K562 (cell line): ENCODE measurements around the gene STOX1. TPM values are rescaled to one million over a fixed set of nuclear protein-coding genes. Genes with fewer than 3 reads are reported as not detected.

Source experiments
- BHLHE40 ChIP-seq: IDR thresholded peaks from 2 replicates; pipeline ENCODE4 v1.6.1; 2011; ENCODE audit warnings: low read length, improper control_type of control experiment
- CBX1 ChIP-seq: sonication (generic); IDR thresholded peaks from 2 replicates; pipeline ENCODE4 v1.6.1; 2016; ENCODE audit warnings: antibody characterized with exemption, low read depth, mild to moderate bottlenecking
- CC2D1A ChIP-seq: fragments of 450-650 bp; IDR thresholded peaks from 2 replicates; pipeline ENCODE4 v1.6.1; 2017; ENCODE audit warnings: mild to moderate bottlenecking
- DPF2 ChIP-seq: fragments of 450-650 bp; IDR thresholded peaks from 2 replicates; pipeline ENCODE4 v1.6.1; 2016
- GATAD2A ChIP-seq: fragments of 450-650 bp; IDR thresholded peaks from 2 replicates; pipeline ENCODE4 v1.6.1; 2017
- HLTF ChIP-seq: fragments of 450-650 bp; IDR thresholded peaks from 2 replicates; pipeline ENCODE4 v1.6.1; 2016
- MEF2D ChIP-seq: conservative IDR thresholded peaks from 2 replicates; pipeline ENCODE4 v1.6.1; 2016; ENCODE audit warnings: low read depth, missing genetic modification characterization, missing compliant biosample characterization
- MLX ChIP-seq, 2 experiments: fragments of 450-650 bp in 1 of 2; sonication (generic) in 1 of 2; formaldehyde crosslinking; conservative IDR thresholded peaks; 2 replicates each; pipeline versions ENCODE4 v1.4.0 to v1.8.1; 2020 to 2022; ENCODE audit warnings: mild to moderate bottlenecking in 1 of 2, missing genetic modification reagents in 1 of 2
- POU5F1 ChIP-seq: fragments of 150-350 bp; IDR thresholded peaks from 2 replicates; pipeline ENCODE4 v1.6.1; 2014; ENCODE audit warnings: borderline replicate concordance, low read length, low read depth, mild to moderate bottlenecking; ENCODE audit not compliant: partially characterized antibody
- REST ChIP-seq, 2 experiments: fragments of 450-650 bp; formaldehyde crosslinking in 1 of 2; IDR thresholded peaks; 2 replicates each; pipeline versions ENCODE4 v1.4.0 to v1.6.1; 2014 to 2020; ENCODE audit warnings: mild to moderate bottlenecking in 2 of 2, borderline replicate concordance in 1 of 2, low read depth in 1 of 2
- SOX6 ChIP-seq: fragments of 450-650 bp; IDR thresholded peaks from 2 replicates; pipeline ENCODE4 v1.6.1; 2014; ENCODE audit warnings: mild to moderate bottlenecking
- TAF9B ChIP-seq: fragments of 450-650 bp; IDR thresholded peaks from 2 replicates; pipeline ENCODE4 v1.6.1; 2018; ENCODE audit warnings: mild to moderate bottlenecking; ENCODE audit not compliant: partially characterized antibody
- TBL1XR1 ChIP-seq, 2 experiments: IDR thresholded peaks; 2 replicates each; pipeline ENCODE4 v1.6.1; 2012; ENCODE audit warnings: improper control_type of control experiment in 2 of 2, low read length in 2 of 2, mild to moderate bottlenecking in 1 of 2
- TOE1 ChIP-seq, 2 experiments: fragments of 450-650 bp in 1 of 2; sonication (generic) in 1 of 2; formaldehyde crosslinking in 1 of 2; IDR thresholded peaks; 2 replicates each; pipeline versions ENCODE4 v1.7.1 to v1.8.0; 2016 to 2022; ENCODE audit warnings: borderline replicate concordance in 2 of 2, mild to moderate bottlenecking in 2 of 2, antibody characterized with exemption in 1 of 2, inconsistent platforms in 1 of 2, low read depth in 1 of 2, missing genetic modification reagents in 1 of 2, moderate library complexity in 1 of 2
- ZNF134 ChIP-seq: fragments of 250-450 bp; sonication (Bioruptor Pico); conservative IDR thresholded peaks from 2 replicates; pipeline ENCODE4 v1.4.0; 2020
- ZNF830 ChIP-seq: fragments of 250-450 bp; sonication (Bioruptor Pico); IDR thresholded peaks from 2 replicates; pipeline ENCODE4 v1.5.0; 2021; ENCODE audit warnings: mild to moderate bottlenecking
- polyA plus RNA-seq, 8 experiments: library from polyadenylated mRNA; depleted of rRNA in 4 of 8; stranded (reverse) in 5 of 8; unstranded in 3 of 8; fragments of >200 nt; fragmentation: Nextera tagmentation in 2 of 8; fragmentation: Illumina TruSeq in 1 of 8; extraction: Ambion mirVana in 2 of 8; extraction: Trizol in 1 of 8; gene quantifications; 2 replicates each; pipeline versions ENCODE4 v1.2.1 to v1.2.3, GENCODE V29; 2011 to 2014; ENCODE audit warnings: inconsistent platforms in 1 of 8, missing spikeins in 1 of 8
- total RNA-seq, 7 experiments: library from RNA; depleted of rRNA in 6 of 7; stranded (reverse); fragments of >200 nt in 6 of 7; fragmentation: Illumina TruSeq in 2 of 7; extraction: Trizol in 2 of 7; gene quantifications; 2 replicates each; pipeline versions ENCODE4 v1.2.1 to v1.2.3, GENCODE V29; 2011 to 2021; ENCODE audit warnings: low replicate concordance in 1 of 7

The STOX1 gene
- total and polyA plus RNA-seq, 9 of the 15 experiments (the other 6 are each of a cell fraction or from before 2014, with no cell fraction given), result 0.09 to 0.87 (median 0.29) TPM

- TF ChIP-seq DPF2 (peak; percentile 17; the same call in 1 of the 2 replicates), GATAD2A (peak; percentile 94), TOE1 (IDR thresholded peaks at IDR 0.05; ENCODE audit: borderline replicate concordance) (0 out of 2 replicates have a peak, but pooled peaks have one; percentile 26), TOE1 (CRISPR knock-in tag; IDR thresholded peaks at IDR 0.05; ENCODE audit: borderline replicate concordance, low read depth) (no peak), ZNF134 (CRISPR knock-in tag) (no peak), BHLHE40 (peak; percentile 34; the same call in 1 of the 2 replicates), HLTF (0 out of 2 replicates have a peak, but pooled peaks have one; percentile 19), CBX1 (peak; percentile 97), TBL1XR1 (IDR thresholded peaks at IDR 0.05; ENCODE audit: low read length in 2 of 2) (0 out of 4 replicates have a peak, but pooled peaks of 1 of the 2 experiments have one; percentile 3), SOX6 (peak; percentile 15; the same call in 1 of the 2 replicates), MEF2D (tag) (no peak; the same call in 1 of the 2 replicates), REST (IDR thresholded peaks at IDR 0.05; ENCODE audit: borderline replicate concordance) (no peak), REST (CRISPR knock-in tag; IDR thresholded peaks at IDR 0.05; ENCODE audit: low read depth) (peak; percentile 79), CC2D1A (no peak), MLX (CRISPR knock-in tag; conservative IDR thresholded peaks at IDR 0.05) (0 out of 4 replicates have a peak, but pooled peaks of 1 of the 2 experiments have one; percentile 28), POU5F1 (peak; percentile 10), TAF9B (peak; percentile 85), ZNF830 (CRISPR knock-in tag) (peak; percentile 89; the same call in 1 of the 2 replicates)
Measured at GRCh38 chr10:68900427-68901104, 73.2 kb downstream of the STOX1 start (continued).
